ENCODE data around the gene ERC2.

Gene ERC2

GRCh38 chr3:55622733-55623132 lies 845.5 kb downstream of the ERC2 start:
- no peak overlapping the region for H3K4me3 Mint-ChIP-seq
- H3K27me3 Mint-ChIP-seq: no peaks in the 10 kb centered on the region
- H3K9me3 Mint-ChIP-seq: no peaks in the 10 kb centered on the region
- DNase-seq: no peak
- H3K27ac Mint-ChIP-seq: no peak overlapping the region
- H3K36me3 Mint-ChIP-seq (ENCODE audit: low read depth): no peaks in the 10 kb centered on the region
- H3K4me1 Mint-ChIP-seq (ENCODE audit: low read depth): no peaks in the 10 kb centered on the region

- H3K4me1 Mint-ChIP-seq (ENCODE audit: low read depth): no peaks in the 10 kb centered on the region
These were observed 846.2 kb downstream of the ERC2 start for GRCh38 chr3:55622116-55622515.

DNA sequence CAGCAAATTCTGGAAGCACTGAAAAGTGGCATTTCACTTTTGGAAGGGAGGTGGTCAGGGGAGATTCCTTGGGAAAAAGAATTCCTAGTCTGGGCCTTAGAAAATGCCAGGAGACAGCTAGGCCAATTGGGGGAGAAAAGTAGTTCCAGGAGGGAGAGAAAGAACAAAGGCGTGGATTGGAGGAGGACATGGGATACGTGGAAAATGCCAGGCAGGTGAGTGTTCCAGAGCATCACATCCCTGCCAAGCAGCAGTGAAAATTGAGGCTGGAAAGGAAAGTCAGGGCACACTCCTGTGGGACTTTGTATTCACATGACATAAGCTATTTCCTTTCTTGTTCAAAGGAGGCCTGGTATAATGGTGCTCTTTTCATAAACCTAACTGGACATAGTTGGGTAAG lies 846.6 kb downstream of the ERC2 start:
- H3K9me3 Mint-ChIP-seq: no peaks in the 10 kb centered on the region
- H3K27me3 Mint-ChIP-seq: no peaks in the 10 kb centered on the region
- H3K27ac Mint-ChIP-seq: no peak overlapping the region
- no peaks in the 10 kb centered on the region for H3K36me3 Mint-ChIP-seq (ENCODE audit: low read depth)
- no peak overlapping the region for H3K4me3 Mint-ChIP-seq
- H3K4me1 Mint-ChIP-seq (ENCODE audit: low read depth): no peaks in the 10 kb centered on the region
- no peak for DNase-seq

More at GRCh38 chr3:55622116-55622515, 846.2 kb downstream of the ERC2 start:
- Mint-ChIP-seq H3K27me3 (no peaks in the 10 kb centered on the region), H3K27ac (no peak overlapping the region), H3K9me3 (no peaks in the 10 kb centered on the region), H3K36me3 (ENCODE audit: low read depth) (no peaks in the 10 kb centered on the region), H3K4me3 (no peak overlapping the region)
- no peak for DNase-seq

DNA sequence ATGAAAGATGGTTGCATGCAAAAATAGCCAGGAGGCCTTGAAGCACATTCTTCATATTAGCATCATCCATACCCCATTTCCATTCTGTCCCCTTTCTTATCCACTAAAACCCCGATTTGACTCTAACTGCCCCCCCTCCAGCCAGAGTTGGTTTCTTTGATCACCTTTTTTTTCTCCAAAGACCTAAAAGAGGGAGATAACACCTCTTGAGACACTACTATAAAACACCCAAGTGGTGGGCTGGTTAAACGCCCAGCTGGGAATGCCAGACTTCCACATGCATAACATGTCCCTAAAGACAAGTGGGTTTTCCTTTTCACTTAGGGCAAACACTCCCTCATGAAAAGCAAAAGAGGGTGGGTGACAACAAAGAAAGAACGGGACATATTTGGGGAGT lies 847.2 kb downstream of the ERC2 start:
- Mint-ChIP-seq H3K4me1 (ENCODE audit: low read depth) (no peaks in the 10 kb centered on the region), H3K27me3 (no peaks in the 10 kb centered on the region), H3K4me3 (no peak overlapping the region), H3K9me3 (no peaks in the 10 kb centered on the region), H3K27ac (no peak overlapping the region), H3K36me3 (ENCODE audit: low read depth) (no peaks in the 10 kb centered on the region)
- no peak for DNase-seq

DNA sequence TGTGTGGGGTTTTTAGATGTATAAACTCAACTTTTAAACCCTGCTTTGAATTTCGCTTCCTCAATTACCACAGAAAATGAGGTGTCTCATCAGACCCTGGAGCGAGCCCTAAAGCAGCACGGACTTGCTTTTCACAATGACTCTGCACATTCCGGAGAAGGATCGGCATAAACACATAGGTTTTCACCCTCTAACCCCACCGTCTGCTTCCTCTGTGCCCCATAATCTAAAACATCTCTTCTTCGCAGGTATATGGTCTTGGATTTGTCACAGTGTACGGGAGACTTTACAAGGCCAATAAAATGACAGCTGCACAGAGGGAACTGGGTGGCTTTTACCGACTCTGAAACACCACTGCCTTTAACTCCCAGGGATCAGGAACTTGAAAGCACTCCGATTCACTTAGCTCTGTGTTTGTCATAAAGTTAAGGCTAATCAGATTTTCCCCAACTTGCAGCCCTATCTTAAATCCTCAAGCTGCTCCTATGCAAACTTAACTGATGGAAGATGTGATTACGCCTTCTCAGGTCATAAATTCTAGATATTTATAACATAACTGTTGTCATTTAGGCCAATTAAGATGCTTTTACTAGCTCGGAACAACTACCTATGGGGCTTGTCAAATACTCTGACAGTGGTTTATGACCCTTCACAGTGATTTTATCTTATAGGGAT lies 847.8 kb downstream of the ERC2 start:
- H3K27me3 Mint-ChIP-seq: no peaks in the 10 kb centered on the region
- no peaks in the 10 kb centered on the region for H3K9me3 Mint-ChIP-seq
- DNase-seq: no peak
- H3K4me1 Mint-ChIP-seq (ENCODE audit: low read depth): no peaks in the 10 kb centered on the region
- no peak overlapping the region for H3K4me3 Mint-ChIP-seq
- no peaks in the 10 kb centered on the region for H3K36me3 Mint-ChIP-seq (ENCODE audit: low read depth)
- H3K27ac Mint-ChIP-seq: no peak overlapping the region

DNA sequence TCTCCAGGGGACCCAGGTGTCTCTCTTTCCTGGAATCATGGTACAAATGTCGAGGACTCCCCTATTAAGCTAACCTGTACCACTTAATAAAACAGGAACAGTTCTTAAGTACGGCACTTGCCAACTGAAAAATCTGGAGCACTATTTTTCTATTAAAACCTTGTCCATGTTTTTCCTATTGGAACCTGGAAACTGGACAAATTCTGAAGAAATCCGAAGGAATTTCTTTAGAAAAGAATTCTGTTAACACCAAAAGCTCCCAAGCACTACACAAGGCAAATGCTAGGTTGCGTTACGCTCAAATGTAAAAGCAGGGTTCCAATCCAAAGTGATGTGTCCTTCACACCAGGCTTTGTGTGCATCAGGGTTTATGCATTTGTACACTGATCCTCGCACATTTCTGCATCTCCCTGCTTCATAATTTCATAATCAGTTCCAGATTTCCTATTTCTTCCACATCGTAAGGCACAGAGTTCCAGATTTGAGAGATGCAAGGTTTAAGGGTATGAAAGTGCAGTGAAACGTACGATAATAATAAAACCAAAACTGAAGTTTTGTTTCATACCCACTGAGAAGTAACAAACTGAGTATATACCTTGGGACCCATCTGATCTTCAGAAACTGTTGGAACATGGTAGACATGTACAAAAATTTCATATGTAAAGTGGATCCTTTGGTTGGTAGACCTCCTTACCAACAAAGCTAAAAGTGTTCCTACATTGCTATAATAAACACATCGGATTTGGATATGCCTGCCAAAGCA lies 849.0 kb downstream of the ERC2 start:
- Mint-ChIP-seq H3K27me3 (no peaks in the 10 kb centered on the region), H3K36me3 (ENCODE audit: low read depth) (no peaks in the 10 kb centered on the region), H3K9me3 (no peaks in the 10 kb centered on the region), H3K27ac (no peak overlapping the region), H3K4me1 (ENCODE audit: low read depth) (no peaks in the 10 kb centered on the region), H3K4me3 (no peak overlapping the region)
- DNase-seq: no peak

- H3K27me3 Mint-ChIP-seq: no peaks in the 10 kb centered on the region
- no peaks in the 10 kb centered on the region for H3K4me1 Mint-ChIP-seq (ENCODE audit: low read depth)
- no peak for DNase-seq
- H3K4me3 Mint-ChIP-seq: no peak overlapping the region
- H3K9me3 Mint-ChIP-seq: no peaks in the 10 kb centered on the region
- H3K27ac Mint-ChIP-seq: no peak overlapping the region
- no peaks in the 10 kb centered on the region for H3K36me3 Mint-ChIP-seq (ENCODE audit: low read depth)
These were observed 850.9 kb downstream of the ERC2 start for GRCh38 chr3:55617385-55617784.

DNA sequence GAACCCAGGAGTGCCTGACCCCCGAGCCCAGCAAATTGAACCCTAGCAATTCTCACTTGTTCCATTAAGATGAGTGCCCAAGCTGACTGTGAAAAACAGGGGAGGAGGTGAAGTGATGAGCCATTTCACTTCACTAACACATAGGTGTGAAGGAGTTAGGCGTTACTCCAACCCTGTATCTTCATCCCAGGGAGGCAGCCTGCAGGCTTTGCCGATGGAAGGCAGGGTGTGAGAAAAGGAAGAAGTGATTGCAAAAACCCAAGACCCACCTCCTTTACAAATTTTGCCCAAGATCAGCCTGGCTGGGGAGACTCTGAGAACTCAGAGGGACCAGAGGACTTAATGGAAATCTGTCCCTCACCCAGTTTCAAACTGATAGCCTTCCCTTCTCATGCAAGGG lies 851.5 kb downstream of the ERC2 start:
- Mint-ChIP-seq H3K27ac (no peak overlapping the region), H3K4me3 (no peak overlapping the region), H3K36me3 (ENCODE audit: low read depth) (no peaks in the 10 kb centered on the region), H3K9me3 (no peaks in the 10 kb centered on the region), H3K4me1 (ENCODE audit: low read depth) (no peaks in the 10 kb centered on the region), H3K27me3 (no peaks in the 10 kb centered on the region)
- DNase-seq: no peak

- Mint-ChIP-seq H3K9me3 (no peaks in the 10 kb centered on the region), H3K27me3 (no peaks in the 10 kb centered on the region), H3K36me3 (ENCODE audit: low read depth) (no peaks in the 10 kb centered on the region), H3K27ac (no peak overlapping the region), H3K4me3 (no peak overlapping the region), H3K4me1 (ENCODE audit: low read depth) (no peaks in the 10 kb centered on the region)
- DNase-seq: no peak
These were observed 852.5 kb downstream of the ERC2 start for GRCh38 chr3:55615694-55616295.

DNA sequence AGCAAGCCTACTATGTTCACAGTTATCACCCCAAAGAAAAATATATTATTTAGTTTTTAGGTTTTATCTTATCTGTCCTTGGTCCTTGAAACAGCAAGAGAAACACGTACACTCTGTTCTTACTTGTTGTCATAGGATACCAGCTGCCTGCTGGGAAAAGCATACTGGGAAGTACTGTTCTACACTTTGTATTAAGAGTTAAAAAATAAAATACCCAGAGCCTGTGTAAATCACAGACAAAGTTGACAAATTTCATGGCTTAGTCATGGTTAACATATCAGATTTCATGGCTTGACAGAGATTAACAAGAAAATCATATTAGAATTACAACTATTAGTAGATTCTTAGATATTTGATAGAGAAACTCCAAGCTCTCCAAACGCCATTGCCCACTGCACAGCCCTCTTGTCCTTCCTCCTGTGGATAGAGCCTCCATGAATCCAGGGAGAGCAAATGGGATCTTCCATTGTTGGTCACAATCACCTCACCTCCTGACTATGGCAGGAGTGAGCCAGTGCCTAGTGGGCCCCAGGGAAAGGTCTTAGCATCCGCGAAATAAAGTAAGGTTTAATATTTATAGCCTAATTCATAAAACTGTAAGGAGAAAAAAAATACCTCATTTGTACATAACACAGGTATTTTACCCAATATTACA lies 853.1 kb downstream of the ERC2 start:
- Mint-ChIP-seq H3K9me3 (no peaks in the 10 kb centered on the region), H3K36me3 (ENCODE audit: low read depth) (no peaks in the 10 kb centered on the region), H3K27me3 (no peaks in the 10 kb centered on the region), H3K27ac (no peak overlapping the region), H3K4me3 (no peak overlapping the region), H3K4me1 (ENCODE audit: low read depth) (no peaks in the 10 kb centered on the region)
- no peak for DNase-seq

DNA sequence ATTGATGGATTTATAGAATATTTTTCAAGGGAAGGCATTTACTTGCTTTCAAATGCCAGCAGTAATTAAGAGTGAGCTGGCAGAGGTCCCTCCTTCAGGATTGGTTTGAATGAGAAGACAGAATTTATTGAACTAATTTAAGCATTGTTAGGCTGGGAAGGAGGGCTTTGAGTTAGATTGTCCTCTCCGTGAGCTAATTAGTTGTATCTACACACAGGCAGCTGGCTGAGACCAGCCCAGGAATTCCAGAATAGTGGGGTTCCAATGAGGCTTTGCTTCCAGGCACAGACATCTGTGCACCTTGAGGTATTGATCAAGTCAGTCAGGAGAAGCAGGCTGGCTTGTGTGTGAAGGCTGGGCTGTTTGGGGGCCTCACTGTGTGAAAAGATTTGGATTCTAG lies 857.1 kb downstream of the ERC2 start:
- no peak for DNase-seq
- no peaks in the 10 kb centered on the region for H3K9me3 Mint-ChIP-seq
- no peaks in the 10 kb centered on the region for H3K4me1 Mint-ChIP-seq (ENCODE audit: low read depth)
- no peaks in the 10 kb centered on the region for H3K27me3 Mint-ChIP-seq
- no peaks in the 10 kb centered on the region for H3K36me3 Mint-ChIP-seq (ENCODE audit: low read depth)
- no peak overlapping the region for H3K27ac Mint-ChIP-seq
- no peak overlapping the region for H3K4me3 Mint-ChIP-seq

GRCh38 chr3:55609230-55609827 lies 858.9 kb downstream of the ERC2 start:
- DNase-seq: no peak
- Mint-ChIP-seq H3K27me3 (no peaks in the 10 kb centered on the region), H3K27ac (no peak overlapping the region), H3K9me3 (no peaks in the 10 kb centered on the region), H3K4me1 (ENCODE audit: low read depth) (no peaks in the 10 kb centered on the region), H3K4me3 (no peak overlapping the region), H3K36me3 (ENCODE audit: low read depth) (no peaks in the 10 kb centered on the region)

- no peaks in the 10 kb centered on the region for H3K4me1 Mint-ChIP-seq (ENCODE audit: low read depth)
- no peaks in the 10 kb centered on the region for H3K27me3 Mint-ChIP-seq
- no peak for DNase-seq
- no peaks in the 10 kb centered on the region for H3K36me3 Mint-ChIP-seq (ENCODE audit: low read depth)
- no peak overlapping the region for H3K4me3 Mint-ChIP-seq
- H3K9me3 Mint-ChIP-seq: no peaks in the 10 kb centered on the region
- no peak overlapping the region for H3K27ac Mint-ChIP-seq
These were observed 859.8 kb downstream of the ERC2 start for GRCh38 chr3:55608301-55608937.

DNA sequence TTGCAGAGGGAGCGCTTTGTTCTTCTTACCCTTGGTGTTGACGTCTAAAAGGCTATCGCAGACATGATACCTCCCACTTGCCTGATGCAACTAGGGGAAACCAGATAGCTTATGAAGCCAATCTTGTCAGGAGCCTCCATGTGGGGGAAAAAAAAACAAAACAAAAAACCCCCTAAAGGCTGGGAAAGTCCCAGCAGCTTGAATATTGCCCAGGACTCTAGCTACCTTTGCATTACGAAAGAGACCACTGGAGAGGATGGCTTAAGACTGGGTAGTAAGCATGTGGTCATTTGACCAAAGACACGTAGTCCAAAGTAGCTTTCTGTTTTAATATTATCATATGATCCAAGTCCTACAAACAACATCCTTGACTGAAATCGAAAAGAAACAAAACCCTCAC lies 860.4 kb downstream of the ERC2 start:
- no peaks in the 10 kb centered on the region for H3K9me3 Mint-ChIP-seq
- no peak for DNase-seq
- H3K27me3 Mint-ChIP-seq: no peaks in the 10 kb centered on the region
- no peak overlapping the region for H3K27ac Mint-ChIP-seq
- no peak overlapping the region for H3K4me3 Mint-ChIP-seq
- H3K36me3 Mint-ChIP-seq (ENCODE audit: low read depth): no peaks in the 10 kb centered on the region
- H3K4me1 Mint-ChIP-seq (ENCODE audit: low read depth): no peaks in the 10 kb centered on the region

Data from activated T-cell treated with anti-CD3 and anti-CD28 coated beads, Interleukin-2, amount 50 U/mL, for 24 hours (primary cell).